Astrocyte (in vitro differentiated cells and primary cell): Measurements from ENCODE around the gene SUPT3H.

Experiments used
- EZH2 ChIP-seq: IDR thresholded peaks from 2 replicates; pipeline ENCODE4 v1.6.1; 2012; ENCODE audit warnings: mild to moderate bottlenecking, low read length, inconsistent platforms; ENCODE audit not compliant: insufficient read depth
- TF ChIP-seq, protein P1 (sequence below): IDR thresholded peaks from 2 replicates; pipeline ENCODE4 v1.5.1; 2011; ENCODE audit warnings: low read depth, mild to moderate bottlenecking, inconsistent platforms, low read length, moderate library complexity; ENCODE audit not compliant: insufficient read depth

GRCh38 chr6:44858998-44859397 is 518.7 kb downstream of the SUPT3H start:
- TF ChIP-seq, protein P1, sequence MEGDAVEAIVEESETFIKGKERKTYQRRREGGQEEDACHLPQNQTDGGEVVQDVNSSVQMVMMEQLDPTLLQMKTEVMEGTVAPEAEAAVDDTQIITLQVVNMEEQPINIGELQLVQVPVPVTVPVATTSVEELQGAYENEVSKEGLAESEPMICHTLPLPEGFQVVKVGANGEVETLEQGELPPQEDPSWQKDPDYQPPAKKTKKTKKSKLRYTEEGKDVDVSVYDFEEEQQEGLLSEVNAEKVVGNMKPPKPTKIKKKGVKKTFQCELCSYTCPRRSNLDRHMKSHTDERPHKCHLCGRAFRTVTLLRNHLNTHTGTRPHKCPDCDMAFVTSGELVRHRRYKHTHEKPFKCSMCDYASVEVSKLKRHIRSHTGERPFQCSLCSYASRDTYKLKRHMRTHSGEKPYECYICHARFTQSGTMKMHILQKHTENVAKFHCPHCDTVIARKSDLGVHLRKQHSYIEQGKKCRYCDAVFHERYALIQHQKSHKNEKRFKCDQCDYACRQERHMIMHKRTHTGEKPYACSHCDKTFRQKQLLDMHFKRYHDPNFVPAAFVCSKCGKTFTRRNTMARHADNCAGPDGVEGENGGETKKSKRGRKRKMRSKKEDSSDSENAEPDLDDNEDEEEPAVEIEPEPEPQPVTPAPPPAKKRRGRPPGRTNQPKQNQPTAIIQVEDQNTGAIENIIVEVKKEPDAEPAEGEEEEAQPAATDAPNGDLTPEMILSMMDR: no peak
- no peak for TF ChIP-seq EZH2
